ENCODE data around the gene CEP72. TPM values are rescaled to one million over a fixed set of nuclear protein-coding genes. Genes with fewer than 3 reads are reported as not detected.
"Not testable (repeated sequence)": the region's sequence is repeated elsewhere in the genome, so short reads cannot be mapped to it uniquely, and the experiment has no call there.

CEP72 gene
- total RNA-seq, 3 donors from 2014 or later: 1.9 to 10.5 (median 4.3) TPM

GRCh38 chr5:624118-624950 lies 12.2 kb downstream of the CEP72 start:
- intact Hi-C loops (cut with DNase I; ENCODE audit: low total_unique reads): no loop called here
- Histone ChIP-seq H3K36me3 (no peaks in the 10 kb centered on the region), H3K4me3 (no peak overlapping the region), H3K9me3 (no peaks in the 10 kb centered on the region), H3K27ac (no peak overlapping the region), H3K4me1 (no peaks in the 10 kb centered on the region), H3K27me3 (no peaks in the 10 kb centered on the region)
- TF ChIP-seq POLR2A (IDR thresholded peaks at IDR 0.05) (no peak), POLR2AphosphoS5 (IDR thresholded peaks at IDR 0.05) (no peak)
- TF ChIP-seq, protein P1, sequence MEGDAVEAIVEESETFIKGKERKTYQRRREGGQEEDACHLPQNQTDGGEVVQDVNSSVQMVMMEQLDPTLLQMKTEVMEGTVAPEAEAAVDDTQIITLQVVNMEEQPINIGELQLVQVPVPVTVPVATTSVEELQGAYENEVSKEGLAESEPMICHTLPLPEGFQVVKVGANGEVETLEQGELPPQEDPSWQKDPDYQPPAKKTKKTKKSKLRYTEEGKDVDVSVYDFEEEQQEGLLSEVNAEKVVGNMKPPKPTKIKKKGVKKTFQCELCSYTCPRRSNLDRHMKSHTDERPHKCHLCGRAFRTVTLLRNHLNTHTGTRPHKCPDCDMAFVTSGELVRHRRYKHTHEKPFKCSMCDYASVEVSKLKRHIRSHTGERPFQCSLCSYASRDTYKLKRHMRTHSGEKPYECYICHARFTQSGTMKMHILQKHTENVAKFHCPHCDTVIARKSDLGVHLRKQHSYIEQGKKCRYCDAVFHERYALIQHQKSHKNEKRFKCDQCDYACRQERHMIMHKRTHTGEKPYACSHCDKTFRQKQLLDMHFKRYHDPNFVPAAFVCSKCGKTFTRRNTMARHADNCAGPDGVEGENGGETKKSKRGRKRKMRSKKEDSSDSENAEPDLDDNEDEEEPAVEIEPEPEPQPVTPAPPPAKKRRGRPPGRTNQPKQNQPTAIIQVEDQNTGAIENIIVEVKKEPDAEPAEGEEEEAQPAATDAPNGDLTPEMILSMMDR (IDR thresholded peaks at IDR 0.05): no peak
- DNase-seq (ENCODE audit: low spot score in 2 of 2): no peak

- TF ChIP-seq POLR2A (IDR thresholded peaks at IDR 0.05): no peak
- TF ChIP-seq, protein P1 (IDR thresholded peaks at IDR 0.05): no peak
- Histone ChIP-seq H3K27ac (no peak overlapping the region), H3K4me1 (no peaks in the 10 kb centered on the region), H3K27me3 (no peaks in the 10 kb centered on the region), H3K9me3 (no peaks in the 10 kb centered on the region), H3K4me3 (no peak overlapping the region), H3K36me3 (no peaks in the 10 kb centered on the region)
- no peak for DNase-seq (ENCODE audit: low spot score in 2 of 2)
- intact Hi-C loops (cut with DNase I; ENCODE audit: low total_unique reads): no loop called here
Measured at GRCh38 chr5:624951-625230, 12.8 kb downstream of the CEP72 start.

DNA sequence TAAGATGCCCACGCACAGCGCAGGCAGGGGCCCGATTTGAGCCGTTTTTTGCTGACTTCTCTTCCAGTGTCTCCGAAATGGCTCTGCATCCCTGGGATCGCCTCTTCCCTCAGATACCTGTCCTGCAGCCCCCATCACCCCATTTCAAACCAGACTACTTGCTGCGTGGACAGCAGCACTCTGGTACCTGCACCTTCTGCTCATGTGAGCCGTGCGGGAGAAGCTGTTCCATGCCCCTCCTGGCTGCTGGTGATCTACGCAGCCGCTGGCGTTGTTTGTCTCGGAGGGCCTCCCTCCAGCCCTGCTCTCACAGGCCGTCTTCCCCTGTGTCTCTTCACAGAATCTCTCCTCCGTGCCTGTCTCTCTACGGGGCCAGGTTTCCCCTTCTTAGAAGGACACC lies 13.4 kb downstream of the CEP72 start:
- DNase-seq (ENCODE audit: low spot score in 2 of 2): peak in 1 of 2 donors; percentile 12
- H3K4me1 ChIP-seq: no peaks in the 10 kb centered on the region
- H3K36me3 ChIP-seq: no peaks in the 10 kb centered on the region
- H3K4me3 ChIP-seq: no peak overlapping the region
- intact Hi-C loops (cut with DNase I; ENCODE audit: low total_unique reads): no loop called here
- no peak for TF ChIP-seq POLR2AphosphoS5 (IDR thresholded peaks at IDR 0.05)
- no peak for TF ChIP-seq POLR2A (IDR thresholded peaks at IDR 0.05)
- TF ChIP-seq, protein P1 (IDR thresholded peaks at IDR 0.05): no peak
- no peak overlapping the region for H3K27ac ChIP-seq
- no peaks in the 10 kb centered on the region for H3K9me3 ChIP-seq
- H3K27me3 ChIP-seq: no peaks in the 10 kb centered on the region

DNA sequence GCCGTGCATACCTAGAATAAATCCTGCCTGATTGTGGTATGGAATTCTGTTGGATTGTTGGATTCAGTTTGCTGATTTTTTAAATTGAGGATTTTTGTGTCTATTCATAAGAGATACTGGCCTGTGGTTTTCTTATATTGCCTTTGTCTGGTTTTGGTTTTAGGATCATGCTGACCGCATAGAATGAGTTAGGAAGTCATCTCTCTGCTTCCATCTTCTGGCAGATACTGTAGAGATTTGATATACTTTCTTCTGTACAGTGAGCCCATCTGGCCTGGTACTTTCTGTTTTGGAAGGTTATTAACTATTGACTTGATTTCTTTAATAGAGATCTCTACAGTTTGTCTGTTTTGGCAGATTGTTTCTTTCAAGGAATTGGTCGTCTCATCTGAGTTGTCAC lies 14.7 kb downstream of the CEP72 start:
- DNase-seq (ENCODE audit: low spot score in 2 of 2): no peak
- Histone ChIP-seq H3K27me3 (no peaks in the 10 kb centered on the region), H3K27ac (no peak overlapping the region), H3K4me1 (no peaks in the 10 kb centered on the region), H3K4me3 (no peak overlapping the region), H3K36me3 (no peaks in the 10 kb centered on the region), H3K9me3 (no peaks in the 10 kb centered on the region)
- intact Hi-C loops (cut with DNase I; ENCODE audit: low total_unique reads): no loop called here
- TF ChIP-seq POLR2AphosphoS5 (IDR thresholded peaks at IDR 0.05) (no peak), POLR2A (IDR thresholded peaks at IDR 0.05) (no peak)
- TF ChIP-seq, protein P1 (IDR thresholded peaks at IDR 0.05): no peak

DNA sequence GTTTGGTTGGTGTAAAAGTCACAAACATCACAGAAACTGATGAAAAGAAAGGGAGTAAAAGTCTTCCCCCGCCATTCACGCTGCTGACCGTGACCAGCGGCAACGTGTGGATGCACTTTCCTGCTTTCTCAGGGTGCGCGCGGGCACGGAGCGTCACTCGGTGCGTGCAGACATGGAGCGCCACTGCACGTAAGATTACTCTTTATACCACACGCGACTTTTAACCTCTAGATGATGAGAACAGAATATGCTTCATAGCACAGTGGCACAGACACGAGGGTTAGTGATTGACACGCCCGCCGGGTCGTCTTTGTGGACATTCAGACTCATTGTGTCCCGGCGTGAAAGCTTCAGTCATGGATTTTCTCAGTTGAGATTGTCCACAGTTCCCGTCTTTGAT lies 15.7 kb downstream of the CEP72 start:
- Histone ChIP-seq H3K27ac (no peak overlapping the region), H3K36me3 (no peaks in the 10 kb centered on the region), H3K4me3 (no peak overlapping the region), H3K9me3 (no peaks in the 10 kb centered on the region), H3K27me3 (no peaks in the 10 kb centered on the region), H3K4me1 (no peaks in the 10 kb centered on the region)
- DNase-seq (ENCODE audit: low spot score in 2 of 2): peak in 1 of 2 donors; percentile 34
- TF ChIP-seq POLR2AphosphoS5 (IDR thresholded peaks at IDR 0.05): no peak
- TF ChIP-seq, protein P1 (IDR thresholded peaks at IDR 0.05): no peak
- TF ChIP-seq POLR2A (IDR thresholded peaks at IDR 0.05): no peak
- intact Hi-C loops (cut with DNase I; ENCODE audit: low total_unique reads): no loop called here

- intact Hi-C loops (cut with DNase I; ENCODE audit: low total_unique reads); H3K27me3 ChIP-seq; H3K4me1 ChIP-seq; H3K9me3 ChIP-seq; H3K27ac ChIP-seq; H3K4me3 ChIP-seq; H3K36me3 ChIP-seq: not testable (repeated sequence)
- DNase-seq (ENCODE audit: low spot score in 2 of 2): peak in 1 of 2 donors; percentile 42
Measured at GRCh38 chr5:628351-629205, 16.4 kb downstream of the CEP72 start.

Measured in breast epithelium (tissue), 4 donors.